ENCODE results near the gene ANO2. TPM values are rescaled to one million over a fixed set of nuclear protein-coding genes. Genes with fewer than 3 reads are reported as not detected.
A peak's percentile ranks its signal among the peaks of the same experiment; 100 is the strongest.

Gene ANO2
- total RNA-seq, 2 experiments from 2014 or later, result not detected

DNA sequence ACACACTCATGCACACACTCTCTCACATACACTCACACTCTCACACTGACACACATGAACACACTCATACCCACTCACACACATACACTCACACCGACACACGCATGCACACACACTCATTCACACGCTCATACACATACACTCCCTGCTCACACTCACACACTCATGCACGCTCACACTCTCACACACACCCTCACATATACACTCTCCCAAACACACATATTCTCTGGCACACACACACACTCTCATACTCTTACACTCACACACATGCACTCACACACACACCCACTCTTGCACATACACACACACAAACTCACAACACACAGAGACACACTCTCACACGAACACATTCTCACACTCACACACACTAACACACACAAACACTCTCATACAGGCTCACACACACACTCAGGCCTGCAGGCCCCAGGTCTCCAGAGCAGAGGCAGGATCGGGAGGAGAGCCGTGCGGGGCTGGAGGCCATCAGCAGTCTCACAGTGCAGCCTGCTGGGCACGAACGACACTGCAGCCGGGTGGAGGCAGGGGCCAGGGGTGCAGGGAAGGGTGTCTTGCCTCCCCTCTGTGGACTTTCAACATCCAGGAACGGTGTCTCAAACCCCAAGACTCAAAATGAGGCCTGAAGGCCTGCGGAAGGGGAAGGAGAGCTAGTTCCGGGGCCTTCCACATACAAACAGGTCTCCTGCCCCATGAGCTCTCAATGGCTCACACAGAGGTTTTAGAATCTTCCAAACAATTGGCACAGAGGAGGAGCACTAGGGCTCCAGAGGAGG, 148.7 kb downstream of the ANO2 start:
- DNase-seq, result peak; percentile 46
- ATAC-seq, result peak; percentile 64
- ChIA-PET CTCF (interaction anchor here (0.8 to 4.9 kb wide), 4 partner anchors 48 to 70 kb away, joined by 3 to 29 read pairs (median 6); no protein-coding TSS in a partner anchor), POLR2A (no interaction called here)
- Mint-ChIP-seq H3K9me3 (no peaks in the 10 kb centered on the region), H3K27ac (no peak overlapping the region), H3K36me3 (ENCODE audit: low read depth) (no peaks in the 10 kb centered on the region), H3K27me3 (no peaks in the 10 kb centered on the region), H3K4me1 (ENCODE audit: low read depth) (no peaks in the 10 kb centered on the region), H3K4me3 (no peak overlapping the region)
- TF ChIP-seq, protein P1, sequence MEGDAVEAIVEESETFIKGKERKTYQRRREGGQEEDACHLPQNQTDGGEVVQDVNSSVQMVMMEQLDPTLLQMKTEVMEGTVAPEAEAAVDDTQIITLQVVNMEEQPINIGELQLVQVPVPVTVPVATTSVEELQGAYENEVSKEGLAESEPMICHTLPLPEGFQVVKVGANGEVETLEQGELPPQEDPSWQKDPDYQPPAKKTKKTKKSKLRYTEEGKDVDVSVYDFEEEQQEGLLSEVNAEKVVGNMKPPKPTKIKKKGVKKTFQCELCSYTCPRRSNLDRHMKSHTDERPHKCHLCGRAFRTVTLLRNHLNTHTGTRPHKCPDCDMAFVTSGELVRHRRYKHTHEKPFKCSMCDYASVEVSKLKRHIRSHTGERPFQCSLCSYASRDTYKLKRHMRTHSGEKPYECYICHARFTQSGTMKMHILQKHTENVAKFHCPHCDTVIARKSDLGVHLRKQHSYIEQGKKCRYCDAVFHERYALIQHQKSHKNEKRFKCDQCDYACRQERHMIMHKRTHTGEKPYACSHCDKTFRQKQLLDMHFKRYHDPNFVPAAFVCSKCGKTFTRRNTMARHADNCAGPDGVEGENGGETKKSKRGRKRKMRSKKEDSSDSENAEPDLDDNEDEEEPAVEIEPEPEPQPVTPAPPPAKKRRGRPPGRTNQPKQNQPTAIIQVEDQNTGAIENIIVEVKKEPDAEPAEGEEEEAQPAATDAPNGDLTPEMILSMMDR (IDR thresholded peaks at IDR 0.05), result peak; percentile 61
- intact Hi-C loops (cut with micrococcal nuclease), result no loop called here

DNA sequence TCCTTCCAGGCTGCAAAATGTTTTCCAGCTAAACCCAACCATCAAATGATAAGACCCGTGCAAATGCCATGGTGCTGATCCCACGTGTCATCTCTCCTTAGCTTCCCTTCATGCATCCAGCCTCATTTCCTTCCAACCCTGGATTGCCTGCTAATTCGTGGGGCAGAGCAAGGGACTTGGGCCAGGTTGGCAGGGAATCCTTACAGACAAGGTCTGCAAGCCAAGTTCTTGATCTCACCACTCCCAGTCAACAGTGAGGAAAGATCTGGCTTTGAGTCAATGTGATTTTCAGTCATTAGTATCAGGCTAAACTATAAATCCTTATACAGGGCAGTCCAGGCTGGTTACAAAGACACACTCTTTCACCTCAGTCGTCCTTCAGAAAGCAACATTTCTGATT, 150.9 kb downstream of the ANO2 start:
- DNase-seq (no peak), ATAC-seq (no peak)
- ChIA-PET POLR2A (no interaction called here), CTCF (interaction anchor here (4.9 kb wide), 1 partner anchor 49 kb away, joined by 29 read pairs; no protein-coding TSS in a partner anchor)
- Mint-ChIP-seq H3K4me1 (ENCODE audit: low read depth) (no peaks in the 10 kb centered on the region), H3K27me3 (no peaks in the 10 kb centered on the region), H3K36me3 (ENCODE audit: low read depth) (no peaks in the 10 kb centered on the region), H3K9me3 (no peaks in the 10 kb centered on the region), H3K4me3 (no peak overlapping the region), H3K27ac (no peak overlapping the region)
- TF ChIP-seq, protein P1 (IDR thresholded peaks at IDR 0.05), result no peak
- intact Hi-C loops (cut with micrococcal nuclease), result no loop called here

DNA sequence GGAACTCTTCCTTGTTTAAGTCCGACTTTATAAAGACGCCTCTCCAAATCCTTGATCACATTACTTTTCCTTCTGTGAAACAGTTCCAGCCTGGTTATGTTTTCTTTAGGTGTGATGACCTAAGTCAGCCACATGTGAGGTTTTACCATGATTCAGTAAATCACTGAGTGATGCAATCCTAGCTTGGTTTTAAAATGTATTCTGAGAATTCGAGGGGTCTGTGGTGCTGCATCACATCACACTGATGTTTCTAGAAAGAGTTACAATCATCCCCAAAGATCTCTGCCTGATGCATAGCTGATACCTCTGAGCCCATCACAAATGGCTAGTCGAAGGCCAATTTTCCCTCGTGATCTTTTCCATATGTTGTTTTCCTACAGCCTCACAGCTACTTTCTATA, 152.7 kb downstream of the ANO2 start:
- intact Hi-C loops (cut with micrococcal nuclease), result no loop called here
- H3K4me3 Mint-ChIP-seq, result no peak overlapping the region
- no peaks in the 10 kb centered on the region for H3K9me3 Mint-ChIP-seq
- no peaks in the 10 kb centered on the region for H3K4me1 Mint-ChIP-seq (ENCODE audit: low read depth)
- no peak overlapping the region for H3K27ac Mint-ChIP-seq
- ATAC-seq (no peak), DNase-seq (no peak)
- POLR2A ChIA-PET, result no interaction called here
- CTCF ChIA-PET, result interaction anchor here (1.4 to 4.9 kb wide), 2 partner anchors 47 to 235 kb away, joined by 4 to 29 read pairs; no protein-coding TSS in a partner anchor
- H3K27me3 Mint-ChIP-seq, result no peaks in the 10 kb centered on the region
- TF ChIP-seq, protein P1 (IDR thresholded peaks at IDR 0.05), result no peak
- H3K36me3 Mint-ChIP-seq (ENCODE audit: low read depth), result no peaks in the 10 kb centered on the region

DNA sequence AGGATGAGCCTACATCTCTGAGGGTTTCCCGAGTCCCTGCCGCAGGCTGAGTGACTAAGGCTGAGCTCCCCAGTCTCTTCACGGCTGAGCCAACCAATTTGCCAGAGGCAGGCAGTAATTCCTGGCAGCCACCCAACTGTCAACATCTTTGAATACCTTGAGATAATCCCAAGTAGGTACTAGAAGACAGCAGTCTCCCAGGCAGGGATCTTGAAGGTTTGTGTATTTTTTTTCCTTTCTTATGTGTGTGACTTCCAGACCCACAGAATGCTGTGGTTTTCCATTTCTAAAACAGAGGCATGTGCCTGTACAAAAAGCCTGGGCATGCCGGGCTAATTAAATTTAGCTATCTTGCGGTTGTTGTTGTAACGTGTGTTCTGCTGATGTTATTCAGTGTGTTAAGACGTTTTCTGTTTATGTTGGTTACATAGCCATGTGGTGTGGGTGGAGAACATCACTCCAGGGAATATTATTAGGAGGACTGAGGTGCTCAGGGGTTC, 155.5 kb downstream of the ANO2 start:
- intact Hi-C loops (cut with micrococcal nuclease), result no loop called here
- Mint-ChIP-seq H3K4me3 (no peak overlapping the region), H3K4me1 (ENCODE audit: low read depth) (no peaks in the 10 kb centered on the region), H3K36me3 (ENCODE audit: low read depth) (no peaks in the 10 kb centered on the region), H3K27ac (no peak overlapping the region), H3K9me3 (no peaks in the 10 kb centered on the region), H3K27me3 (no peaks in the 10 kb centered on the region)
- TF ChIP-seq, protein P1 (IDR thresholded peaks at IDR 0.05), result no peak
- POLR2A ChIA-PET, result no interaction called here
- DNase-seq (no peak), ATAC-seq (no peak)
- CTCF ChIA-PET, result no interaction called here

DNA sequence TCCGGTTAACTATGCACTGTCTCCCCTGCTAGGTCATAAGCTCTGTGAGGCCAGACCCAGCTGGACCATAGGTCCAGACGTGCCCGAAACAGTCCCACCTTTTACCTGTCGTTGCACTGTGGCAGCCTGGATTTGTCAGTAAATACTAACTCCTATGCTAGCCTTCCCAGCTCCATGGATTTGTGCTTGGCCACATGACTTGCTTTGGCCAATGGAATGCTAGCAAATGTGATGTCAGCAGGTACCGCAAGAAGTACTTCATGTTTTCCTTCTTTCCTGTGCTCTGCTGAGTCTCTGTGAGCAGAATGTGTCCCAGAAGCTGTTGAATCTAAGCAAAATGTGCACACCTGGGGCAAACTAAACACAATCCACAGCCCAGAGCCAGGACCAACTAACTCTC, 157.2 kb downstream of the ANO2 start:
- Mint-ChIP-seq H3K36me3 (ENCODE audit: low read depth) (no peaks in the 10 kb centered on the region), H3K27ac (no peak overlapping the region), H3K4me3 (no peak overlapping the region), H3K4me1 (ENCODE audit: low read depth) (no peaks in the 10 kb centered on the region), H3K9me3 (no peaks in the 10 kb centered on the region), H3K27me3 (peaks cover 1% of the 10 kb centered on the region)
- ATAC-seq (no peak), DNase-seq (no peak)
- CTCF ChIA-PET, result no interaction called here
- POLR2A ChIA-PET, result no interaction called here
- TF ChIP-seq, protein P1 (IDR thresholded peaks at IDR 0.05), result no peak
- intact Hi-C loops (cut with micrococcal nuclease), result no loop called here

Measured in activated CD8-positive, alpha-beta T cell treated with anti-CD3 and anti-CD28 coated beads for 36 hours (primary cell).